Activated CD8-positive, alpha-beta memory T cell treated with anti-CD3 and anti-CD28 coated beads, Interleukin-2, amount 50 U/mL, for 4 hours (primary cell): ENCODE measurements around the gene HOXA2.
A peak's percentile ranks its signal among the peaks of the same experiment; 100 is the strongest.

ENCODE experiments used
- DNase-seq: peaks from one replicate; pipeline ENCODE4 v3.0.0-alpha.2; 2020

Gene HOXA2

GRCh38 chr7:27141137-27141922 is 38.8 kb upstream of the HOXA2 start:
- DNase-seq = no peak

DNA sequence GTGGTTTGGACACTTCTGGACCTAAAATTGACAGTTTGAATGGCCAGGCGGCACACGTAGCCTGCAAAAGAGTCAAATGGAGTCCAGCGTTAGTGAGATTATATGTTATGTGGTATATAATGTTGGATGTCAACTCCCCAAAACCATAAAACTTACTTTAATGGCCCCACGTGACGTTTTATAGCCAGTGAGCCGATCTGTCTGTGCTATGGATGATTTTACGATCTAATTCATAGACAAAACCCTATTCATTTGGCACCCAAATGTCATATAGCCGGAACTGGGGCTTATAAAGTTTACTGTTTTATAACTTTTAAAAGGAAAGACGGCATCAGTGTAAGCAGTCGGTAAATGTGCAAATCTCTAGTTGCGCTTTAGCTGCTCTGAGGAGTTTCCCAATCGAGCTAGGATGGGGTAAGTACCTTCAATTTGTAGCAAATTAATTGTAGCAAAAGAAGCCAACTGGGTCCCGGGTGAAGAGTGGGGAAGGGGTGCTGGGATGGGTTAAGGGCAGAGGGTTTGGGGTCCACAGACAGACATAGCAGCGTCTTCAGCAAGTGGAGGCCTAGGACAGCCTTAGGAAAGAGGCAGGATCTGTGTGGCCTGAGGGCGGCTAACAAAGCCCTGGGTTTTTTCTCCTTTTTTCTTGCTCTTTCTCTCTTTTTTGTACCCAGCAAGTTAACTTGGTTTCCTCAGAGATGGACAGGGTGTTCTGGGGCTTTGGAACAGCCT is 37.8 kb upstream of the HOXA2 start:
- DNase-seq = no peak

DNA sequence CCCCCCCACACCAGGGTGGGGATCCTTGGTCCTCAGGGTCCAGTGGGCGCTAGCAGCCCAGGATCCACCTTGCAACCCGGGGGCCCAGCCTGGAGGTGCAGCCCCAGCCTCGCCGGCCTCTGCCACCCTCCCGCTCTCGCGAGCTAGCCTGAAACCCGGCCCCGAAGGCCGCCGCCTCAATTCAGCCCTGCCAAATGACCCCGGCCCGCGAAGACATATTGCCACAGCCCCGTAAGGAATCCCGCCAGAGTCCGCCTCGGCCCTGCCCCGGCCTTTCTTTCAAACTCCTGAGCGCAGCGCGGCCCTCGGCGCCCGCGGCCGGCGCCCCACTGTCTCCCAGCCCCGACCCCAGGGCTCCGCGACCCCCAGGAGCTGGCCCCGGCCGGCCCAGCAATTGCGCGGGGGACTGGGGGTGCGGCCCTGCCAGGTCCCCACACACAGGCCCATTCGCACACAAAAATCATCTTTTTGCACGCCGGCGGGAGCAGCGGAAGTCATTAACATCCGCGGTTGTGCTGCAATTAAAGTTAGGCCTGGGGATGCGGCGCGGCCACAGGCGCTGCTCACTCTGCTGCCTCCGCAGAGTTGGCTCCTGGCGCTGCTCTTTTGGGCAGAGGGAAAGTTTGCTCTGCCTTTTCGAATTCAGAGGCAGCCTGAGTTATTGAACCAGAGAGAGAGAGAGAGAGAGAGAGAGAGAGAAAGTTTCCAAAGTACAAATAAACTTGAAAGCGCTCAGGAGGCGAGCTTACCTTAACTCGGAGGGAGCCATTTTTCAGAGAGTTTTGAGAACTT is 37.0 kb upstream of the HOXA2 start:
- no peak for DNase-seq

- no peak for DNase-seq
These were observed 36.5 kb upstream of the HOXA2 start for GRCh38 chr7:27138985-27139333.

GRCh38 chr7:27138472-27138871 is 36.0 kb upstream of the HOXA2 start:
- DNase-seq = no peak

GRCh38 chr7:27137640-27138315 is 35.3 kb upstream of the HOXA2 start:
- DNase-seq = no peak

DNA sequence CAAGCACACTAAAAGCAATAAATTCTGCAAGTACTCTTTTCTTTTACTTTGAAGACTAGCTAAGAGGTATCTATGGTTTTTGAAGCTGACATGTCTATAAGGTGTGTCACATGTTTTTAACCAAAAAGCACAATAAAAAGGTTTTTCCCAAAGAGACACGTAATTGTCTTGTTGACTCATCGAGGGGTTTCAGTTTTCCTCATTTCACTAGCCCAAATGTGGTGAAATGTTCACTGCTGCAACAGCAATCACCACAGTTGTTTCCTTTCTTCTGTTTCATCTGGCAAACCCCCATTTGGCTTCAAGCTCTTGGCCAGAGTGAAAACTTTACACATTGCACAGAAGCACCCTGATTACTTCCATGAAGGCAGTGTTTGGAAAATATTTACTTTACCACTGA is 31.9 kb upstream of the HOXA2 start:
- no peak for DNase-seq

GRCh38 chr7:27133409-27134231 is 31.1 kb upstream of the HOXA2 start:
- DNase-seq = no peak

- DNase-seq = no peak
These were observed 30.5 kb upstream of the HOXA2 start for GRCh38 chr7:27132978-27133377.

GRCh38 chr7:27132214-27132613 is 29.7 kb upstream of the HOXA2 start:
- DNase-seq = no peak

GRCh38 chr7:27131390-27131819 is 28.9 kb upstream of the HOXA2 start:
- no peak for DNase-seq

- peak; percentile 77 for DNase-seq
These were observed 28.3 kb upstream of the HOXA2 start, which contains the start of gene HOXA4 for GRCh38 chr7:27130540-27131389. TSS of gene HOXA4 (minus strand) at chr7:27130757. CDS start at chr7:27130733, 24 bp downstream.

DNA sequence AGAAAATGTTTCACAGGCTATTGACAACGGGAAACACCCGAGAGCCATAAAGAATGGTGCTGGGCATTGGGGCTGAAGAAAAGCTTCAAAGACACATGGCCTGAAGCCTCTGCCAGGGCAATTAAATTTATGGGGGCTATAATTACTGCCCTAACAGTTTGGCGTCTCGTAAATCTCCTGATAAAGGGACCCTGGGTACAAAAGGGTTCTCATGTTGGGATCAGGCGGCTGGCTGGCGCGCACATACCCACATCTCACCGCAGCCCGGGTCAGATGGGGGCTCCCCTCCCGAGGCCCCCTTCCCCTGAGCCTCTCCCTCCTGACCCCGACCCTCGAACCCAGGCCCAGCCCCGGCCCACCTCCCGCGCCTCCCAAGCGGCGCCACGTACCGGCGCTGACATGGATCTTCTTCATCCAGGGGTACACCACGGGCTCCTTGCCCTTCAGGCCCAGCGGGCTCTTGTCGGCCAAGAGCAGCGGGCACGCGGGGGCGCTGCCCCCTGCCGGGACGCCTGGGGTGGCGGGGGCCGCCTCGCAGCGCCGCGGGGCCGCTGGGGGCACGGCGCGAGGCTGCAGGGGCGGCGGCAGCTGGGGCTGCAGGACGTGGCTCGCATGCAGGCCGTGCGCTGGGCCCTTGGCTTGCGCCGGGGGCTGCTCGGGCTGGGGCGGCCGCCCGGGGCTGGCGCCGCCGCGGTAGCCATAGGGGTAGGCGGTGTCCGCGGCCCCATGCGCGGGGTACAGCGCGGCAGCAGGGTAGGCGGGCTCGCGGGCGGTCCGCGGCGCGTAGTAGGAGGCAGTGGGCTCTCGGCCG is 27.5 kb upstream of the HOXA2 start:
- DNase-seq = no peak

DNA sequence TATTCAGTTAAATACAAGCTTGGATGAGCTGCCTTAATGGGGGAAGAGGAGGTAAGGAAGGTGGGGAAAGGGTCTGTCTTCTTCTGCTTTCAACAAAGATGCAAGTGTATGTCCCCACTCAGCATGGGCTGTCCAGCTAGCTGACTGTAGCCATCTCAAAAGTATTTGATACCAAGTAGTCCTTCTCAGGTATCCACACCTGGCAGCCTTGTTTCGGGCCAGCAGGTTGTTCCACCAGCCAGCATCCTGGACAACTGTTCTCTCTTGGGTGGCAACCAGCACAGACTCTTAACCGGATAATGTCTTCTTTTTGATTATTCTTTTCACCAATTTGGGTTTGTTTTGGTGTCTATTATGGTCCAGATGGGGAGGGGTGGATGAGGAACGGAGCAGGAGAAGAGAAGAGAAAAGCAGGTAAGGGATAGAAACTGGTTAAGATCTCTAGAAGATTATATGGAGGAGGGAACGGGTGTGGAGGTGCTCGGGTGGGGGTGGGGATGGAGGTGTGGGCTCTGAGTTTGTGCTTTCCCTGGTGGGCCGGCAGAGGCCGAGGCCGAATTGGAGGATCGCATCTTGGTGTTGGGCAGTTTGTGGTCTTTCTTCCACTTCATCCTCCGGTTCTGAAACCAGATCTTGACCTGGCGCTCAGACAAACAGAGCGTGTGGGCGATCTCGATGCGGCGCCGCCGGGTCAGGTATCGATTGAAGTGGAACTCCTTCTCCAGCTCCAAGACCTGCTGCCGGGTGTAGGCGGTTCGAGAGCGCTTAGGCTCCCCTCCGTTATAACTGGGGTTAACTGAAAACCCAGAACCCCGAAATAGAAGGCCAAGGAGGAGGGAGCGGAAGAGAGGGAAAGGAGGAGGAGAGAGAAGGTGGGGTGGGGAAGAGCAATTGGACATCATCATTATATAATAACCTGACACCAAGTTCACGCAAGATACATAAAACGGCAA is 26.6 kb upstream of the HOXA2 start:
- DNase-seq = no peak

DNA sequence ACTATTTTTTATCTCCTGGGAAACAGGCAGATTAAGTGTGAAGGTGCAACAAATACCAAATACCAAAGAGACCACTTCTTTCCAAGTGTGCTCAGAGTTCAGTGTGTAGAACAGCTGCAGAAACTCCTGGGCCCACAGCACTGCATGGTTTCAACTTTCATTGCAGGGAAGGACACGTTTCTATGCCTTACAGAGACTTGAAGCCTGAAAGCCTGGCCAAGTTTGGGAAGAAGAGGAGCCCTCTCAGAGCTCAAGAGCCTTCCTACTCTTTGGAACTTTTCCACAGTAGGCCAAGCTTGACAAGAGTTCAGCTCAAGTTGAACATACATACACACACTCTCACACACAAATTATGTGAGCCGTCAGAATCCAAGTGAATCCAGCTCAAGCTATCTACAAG is 25.6 kb upstream of the HOXA2 start:
- no peak for DNase-seq

- no peak for DNase-seq
These were observed 24.3 kb upstream of the HOXA2 start for GRCh38 chr7:27126596-27127327.

GRCh38 chr7:27125986-27126394 is 23.5 kb upstream of the HOXA2 start:
- no peak for DNase-seq
